ENCODE results near the gene ZBTB45.

The ZBTB45 gene
- long read RNA-seq, donor 1, transcript ZBTB45-202 (3 exons, 2,541 nt), result major isoform, 5 of 5 reads
- long read RNA-seq, donor 1, partial matches to known transcripts, result 0 of 5 reads
- long read RNA-seq, donor 1, other reads (novel, unspliced or antisense), result 0 of 5 reads
- long read RNA-seq, donor 2, partial matches to known transcripts, result 0 of 2 reads
- long read RNA-seq, donor 2, other reads (novel, unspliced or antisense), result 0 of 2 reads
- long read RNA-seq, donor 3, partial matches to known transcripts, result 0 of 1 reads
- long read RNA-seq, donor 3, other reads (novel, unspliced or antisense), result 0 of 1 reads
- long read RNA-seq, donor 4, partial matches to known transcripts, result 0 of 3 reads
- long read RNA-seq, donor 4, other reads (novel, unspliced or antisense), result 0 of 3 reads
- long read RNA-seq, donor 5, transcript ZBTB45-202 (3 exons, 2,541 nt), result major isoform, 9 of 24 reads
- long read RNA-seq, donor 5, partial matches to known transcripts, result 15 of 24 reads
- long read RNA-seq, donor 5, other reads (novel, unspliced or antisense), result 0 of 24 reads
- long read RNA-seq, donor 6, partial matches to known transcripts, result 254 of 276 reads
- long read RNA-seq, donor 6, other reads (novel, unspliced or antisense), result 20 of 276 reads
- long read RNA-seq, donor 7, partial matches to known transcripts, result 488 of 543 reads
- long read RNA-seq, donor 7, other reads (novel, unspliced or antisense), result 53 of 543 reads
- long read RNA-seq, donor 8, partial matches to known transcripts, result 5 of 7 reads
- long read RNA-seq, donor 8, other reads (novel, unspliced or antisense), result 0 of 7 reads

DNA sequence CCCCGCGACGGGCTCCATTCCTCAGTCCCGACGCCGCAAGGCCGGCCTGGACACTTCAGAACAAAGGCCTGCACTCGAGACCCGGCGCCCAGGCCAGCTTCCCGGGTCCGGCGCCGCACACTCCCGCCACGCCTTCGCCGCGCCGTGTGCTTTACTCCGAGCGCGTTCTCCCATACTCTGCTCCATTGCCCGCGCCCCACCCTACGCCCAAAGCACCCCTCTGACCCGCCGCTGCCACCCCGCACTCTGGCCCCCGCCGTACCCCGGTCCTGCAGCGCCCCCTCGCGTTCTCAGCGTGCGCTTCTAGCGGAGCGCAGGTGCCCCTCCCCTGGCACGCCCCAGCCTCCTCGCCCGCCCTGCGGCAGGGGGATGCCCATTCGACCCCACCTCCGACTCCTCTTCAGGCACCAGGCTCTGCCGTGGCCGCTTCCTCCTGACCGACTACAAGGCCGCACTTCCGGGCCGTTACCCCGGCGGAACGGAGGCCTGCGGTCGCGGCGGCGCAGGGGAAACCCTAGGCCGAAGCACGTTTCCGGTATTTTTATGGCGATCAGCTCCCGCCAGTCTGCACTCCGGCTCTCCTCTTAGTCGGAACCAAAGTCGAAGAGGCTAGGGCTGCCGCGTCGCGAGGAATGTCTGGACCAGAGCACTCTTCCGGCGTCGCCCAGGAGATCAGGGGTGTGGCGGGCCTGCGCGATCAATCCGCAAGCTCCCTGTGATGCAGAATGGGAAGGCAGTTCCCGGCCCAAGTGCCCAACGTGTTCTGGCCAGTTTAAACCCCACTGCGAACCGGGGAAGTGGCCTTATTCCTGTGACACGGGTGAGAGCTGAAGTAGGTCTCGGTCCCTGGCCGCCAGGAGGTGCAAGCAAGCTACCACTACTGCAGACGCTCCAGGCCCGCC is at the start of gene ZBTB45:
Gene ZBTB45 (minus strand): TSS at position 456 of the 902 bp plus-strand sequence. CDS start 2,137 bp downstream, outside the sequence.
- peak; percentile 94 for DNase-seq

DNA sequence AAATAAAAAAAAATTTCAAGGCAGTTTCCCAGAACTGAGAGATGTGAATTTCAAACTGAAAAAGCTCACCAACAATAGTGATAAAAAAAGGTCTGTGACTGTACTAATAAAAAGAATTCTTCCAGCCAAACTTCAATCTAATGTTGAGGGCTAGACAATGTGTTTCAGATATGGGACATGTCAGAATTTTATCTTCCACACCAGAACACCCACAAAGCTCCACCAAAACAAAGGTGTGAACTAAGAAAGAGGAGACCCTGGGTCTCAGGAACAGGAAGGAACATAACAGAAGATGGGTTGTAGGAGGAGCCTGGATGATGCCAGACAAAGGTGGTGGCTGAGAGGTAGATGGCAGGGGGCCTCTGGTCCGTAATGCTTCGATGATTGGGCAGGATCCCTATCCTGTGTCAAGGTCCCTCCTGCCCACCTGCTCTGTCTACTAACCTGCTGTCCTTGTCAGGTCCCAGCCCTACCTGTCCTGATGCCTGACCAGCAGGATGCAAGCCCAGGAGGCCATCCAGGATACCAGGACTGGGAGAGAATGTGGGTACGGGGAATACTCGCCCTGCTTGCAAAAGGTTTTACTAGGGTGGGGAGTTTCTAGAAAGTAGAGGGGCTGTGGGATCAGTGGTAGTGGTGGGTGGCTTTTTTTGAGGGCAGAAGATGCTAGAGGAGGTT is 49.0 kb upstream of the ZBTB45 start:
- DNase-seq, result no peak

DNA sequence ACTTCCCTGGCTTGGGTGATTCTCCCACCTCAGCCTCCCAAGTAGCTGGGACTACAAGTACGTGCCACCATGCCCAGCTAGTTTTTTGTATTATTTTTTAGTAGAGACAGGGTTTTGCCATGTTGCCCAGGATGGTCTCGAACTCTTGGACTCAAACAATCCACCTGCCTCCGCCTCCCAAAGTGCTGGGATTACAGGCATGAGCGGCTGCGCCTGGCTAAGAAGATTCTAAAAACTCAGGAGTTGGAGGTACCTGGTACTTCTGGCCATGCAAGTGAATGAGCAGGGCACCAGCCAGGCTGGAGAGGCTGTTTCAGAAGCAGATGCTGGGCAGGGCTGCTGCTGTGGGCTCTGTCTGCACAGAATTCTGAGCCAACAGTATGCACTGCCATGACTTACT is 47.4 kb upstream of the ZBTB45 start:
- DNase-seq, result no peak

DNA sequence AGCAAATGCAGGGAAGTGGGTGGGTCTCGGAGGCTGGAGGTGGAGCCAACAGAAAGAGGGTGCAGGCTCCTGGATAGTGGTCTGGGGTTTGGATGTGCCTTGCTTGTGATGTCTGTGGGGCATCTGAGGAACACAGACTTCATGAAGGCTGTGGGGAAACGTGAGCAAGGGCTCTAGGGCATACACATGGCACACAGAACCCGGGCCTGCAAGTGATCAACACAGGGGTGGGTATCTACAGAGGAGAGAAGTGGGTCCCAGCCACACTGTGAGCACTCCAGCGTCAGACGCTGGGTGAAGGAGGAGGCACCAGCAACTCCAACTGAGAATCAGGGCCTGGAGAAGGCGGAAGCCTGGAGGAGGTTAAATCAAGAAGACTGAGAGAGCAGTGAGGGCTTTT is 44.2 kb upstream of the ZBTB45 start:
- no peak for DNase-seq

DNA sequence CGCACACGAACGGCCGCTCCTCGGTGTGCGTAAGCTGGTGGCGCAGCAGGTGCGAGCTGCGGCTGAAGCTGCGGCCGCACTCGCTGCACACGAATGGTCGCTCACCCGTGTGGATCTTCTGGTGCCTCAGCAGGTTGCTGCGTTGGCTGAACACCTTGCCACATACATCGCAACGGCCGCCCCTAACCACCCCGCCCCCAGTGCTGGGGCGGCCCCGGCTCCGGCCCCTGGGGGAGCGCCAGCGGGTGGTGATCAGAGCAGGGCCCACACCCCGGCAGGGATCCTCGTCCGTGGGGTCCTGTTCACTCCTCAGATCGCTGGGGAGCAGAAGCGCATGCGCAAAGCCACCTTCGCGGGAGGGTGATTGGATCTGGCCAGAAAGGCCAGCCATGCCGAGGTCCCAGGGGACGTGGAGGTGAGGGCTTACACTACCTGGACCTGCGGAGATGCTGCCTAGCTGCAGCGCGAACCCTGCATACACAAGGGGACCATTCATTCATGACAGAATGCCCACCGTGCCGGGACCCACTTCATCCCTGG is 43.5 kb upstream of the ZBTB45 start:
- DNase-seq, result no peak

DNA sequence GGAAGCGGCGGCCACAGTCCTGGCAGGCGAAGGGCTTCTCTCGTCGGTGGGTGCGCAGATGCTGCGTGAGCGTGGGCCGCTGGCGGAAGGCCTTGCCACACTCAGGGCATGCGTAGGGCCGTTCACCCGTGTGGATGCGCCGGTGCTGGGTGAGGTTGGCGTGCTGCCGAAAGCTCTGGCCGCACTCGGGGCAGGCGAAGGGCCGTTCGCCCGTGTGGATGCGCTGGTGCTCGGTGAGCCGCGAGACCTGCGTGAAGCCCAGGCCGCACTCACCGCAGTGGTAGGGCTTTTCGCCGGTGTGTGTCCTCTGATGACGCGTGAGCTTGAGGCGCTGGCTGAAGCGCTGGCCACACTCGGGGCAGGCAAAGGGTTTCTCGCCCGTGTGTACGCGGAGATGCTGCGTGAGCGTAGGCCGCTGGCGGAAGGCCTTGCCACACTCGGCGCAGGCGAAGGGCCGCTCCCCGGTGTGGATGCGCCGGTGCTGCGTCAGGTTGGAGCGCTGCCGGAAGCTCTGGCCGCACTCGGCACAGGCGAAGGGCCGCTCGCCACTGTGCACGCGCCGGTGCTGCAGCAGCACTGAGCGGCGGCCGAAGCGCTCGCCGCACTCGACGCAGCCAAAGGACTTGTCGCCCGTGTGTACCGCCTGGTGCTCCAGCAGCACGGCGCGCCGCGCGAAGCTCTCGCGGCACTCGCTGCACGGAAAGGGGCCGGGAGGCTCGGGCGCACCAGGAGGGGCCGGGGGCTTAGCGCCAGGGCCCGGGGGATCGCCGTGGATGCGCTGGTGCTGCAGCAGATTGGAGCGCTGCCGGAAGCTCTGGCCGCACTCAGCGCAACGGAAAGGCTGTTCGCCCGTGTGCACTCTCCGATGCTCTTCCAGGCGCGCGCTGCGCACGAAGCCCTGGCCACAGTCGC is 42.8 kb upstream of the ZBTB45 start:
- DNase-seq, result peak; percentile 81

DNA sequence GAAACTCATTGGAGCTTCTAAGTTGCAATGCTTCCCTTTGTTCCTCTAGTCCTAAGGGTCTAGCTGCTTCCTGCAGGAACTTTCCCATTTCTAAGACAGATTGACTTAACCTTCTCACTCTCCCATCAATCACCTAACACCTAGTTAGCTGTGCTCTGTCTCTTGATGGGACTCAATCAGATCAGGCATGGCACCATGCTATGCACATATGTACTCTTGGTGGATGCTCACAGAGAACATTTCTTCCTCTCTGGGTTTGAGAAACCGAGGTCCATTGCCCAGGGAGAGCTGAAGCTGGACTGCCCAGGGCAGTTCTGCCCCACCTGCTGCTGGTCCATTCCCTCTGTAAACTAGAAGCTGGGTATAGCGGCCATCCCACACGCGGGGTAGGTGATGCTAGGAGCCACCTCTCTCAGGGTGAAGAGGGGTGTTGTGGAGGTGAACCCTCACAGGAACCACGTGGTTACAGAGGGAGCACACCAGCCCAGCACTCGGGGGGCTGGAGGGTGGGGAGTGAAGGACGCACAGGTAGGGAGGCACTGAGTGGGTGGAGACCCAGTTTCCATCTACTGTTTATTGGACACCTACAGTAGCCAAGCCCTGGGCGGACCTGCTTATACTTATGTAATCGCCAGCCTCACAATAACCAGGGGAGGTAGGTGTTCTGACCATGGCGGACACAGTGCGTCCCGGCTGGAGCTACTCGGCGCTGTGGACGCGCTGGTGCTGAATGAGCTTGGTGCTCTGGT is 41.9 kb upstream of the ZBTB45 start:
- DNase-seq, result no peak

DNA sequence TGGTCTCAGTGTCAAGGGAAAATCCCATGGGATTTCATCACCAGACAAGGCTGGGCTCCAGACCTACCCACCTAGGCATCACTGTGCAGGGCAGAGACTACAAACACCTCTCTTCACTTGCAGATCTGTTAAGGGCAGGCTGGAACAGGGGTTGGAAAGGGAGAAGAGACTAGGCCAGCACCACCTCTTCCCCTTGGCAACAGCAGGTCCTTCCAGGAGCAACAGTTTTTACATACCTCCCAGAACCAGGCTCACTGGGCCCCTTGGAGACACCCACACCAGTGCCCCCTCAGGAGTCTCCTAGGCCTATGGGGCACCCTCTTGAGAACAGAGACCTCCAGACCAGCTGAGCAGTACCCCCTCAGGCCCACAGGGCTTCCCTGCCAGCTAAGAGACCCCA is 41.3 kb upstream of the ZBTB45 start:
- no peak for DNase-seq

DNA sequence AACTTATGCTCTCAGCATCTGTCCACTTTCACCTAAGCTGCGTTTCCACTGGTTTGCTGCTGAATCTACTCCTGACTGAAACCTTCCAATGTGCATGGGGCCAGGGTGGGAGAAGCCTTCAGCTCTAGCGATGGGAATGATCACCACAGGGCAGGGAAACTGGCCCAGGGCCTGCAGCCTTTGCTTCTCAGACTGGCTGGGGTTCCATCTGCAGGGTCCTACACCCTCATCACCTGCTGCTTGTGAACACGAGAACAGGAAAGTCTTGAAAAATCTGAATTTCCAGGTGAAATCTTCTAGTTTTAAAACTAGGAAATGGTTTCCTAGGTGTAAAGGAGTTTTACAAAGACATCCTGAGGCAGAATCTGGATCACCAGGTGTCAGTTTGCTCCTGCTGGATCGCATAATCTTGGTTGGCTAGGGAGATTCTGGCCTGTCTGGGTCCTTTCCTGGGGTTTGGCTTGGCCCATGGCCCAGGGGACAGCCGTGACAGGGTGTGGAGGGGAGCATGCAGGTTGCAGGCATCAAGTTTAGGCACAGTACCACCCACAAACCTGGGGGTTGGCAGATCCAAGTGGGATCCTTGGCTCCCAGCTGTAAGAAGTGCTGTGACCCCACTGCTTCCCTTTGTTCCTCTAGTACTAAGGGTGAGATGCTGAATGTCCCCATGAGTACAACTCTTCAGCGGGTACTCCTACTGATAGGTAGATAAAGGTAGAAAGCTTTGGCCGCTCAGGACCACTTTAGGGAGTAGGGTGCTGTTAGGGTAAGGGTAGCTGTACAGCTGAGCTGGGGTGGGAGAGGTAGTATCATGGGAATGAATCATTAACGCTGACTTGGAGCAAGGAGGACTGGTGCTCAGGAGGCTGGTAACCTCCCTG is 40.6 kb upstream of the ZBTB45 start:
- no peak for DNase-seq

DNA sequence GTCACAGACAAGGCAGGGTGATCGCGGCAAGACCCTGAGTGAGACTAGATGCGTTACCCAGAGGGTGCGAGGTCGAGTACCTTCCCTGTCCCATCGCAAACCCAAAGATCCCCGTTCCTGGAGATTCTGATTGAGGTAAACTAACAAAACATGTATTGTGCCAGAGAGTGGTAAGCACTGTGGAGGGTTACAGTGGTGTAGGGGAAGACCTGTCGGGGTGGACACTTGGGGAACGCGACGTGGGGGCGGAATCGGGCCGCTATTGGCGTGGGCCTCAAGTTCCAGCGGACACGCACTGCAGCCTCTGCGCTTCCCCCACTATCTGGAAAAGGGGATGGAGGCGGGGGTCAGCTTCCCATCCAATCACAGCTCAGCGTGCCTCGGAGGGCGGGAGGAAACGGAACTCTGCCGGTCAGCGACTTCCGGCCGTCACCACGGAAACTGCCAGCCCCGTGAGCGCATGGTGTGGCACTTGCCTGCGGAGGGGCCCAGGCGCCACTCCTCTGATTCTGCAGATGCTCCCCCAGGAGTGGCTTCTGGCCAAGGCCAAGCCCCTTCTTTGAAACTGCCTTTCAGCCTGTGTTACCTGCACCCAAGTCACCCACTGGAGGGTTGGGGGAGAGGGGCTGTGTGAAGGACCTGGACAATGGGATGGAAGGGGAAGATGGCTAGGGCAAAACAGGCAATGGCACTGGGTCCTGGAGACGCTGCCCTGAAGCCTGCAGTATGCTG is 39.8 kb upstream of the ZBTB45 start:
- peak; percentile 93 for DNase-seq

DNA sequence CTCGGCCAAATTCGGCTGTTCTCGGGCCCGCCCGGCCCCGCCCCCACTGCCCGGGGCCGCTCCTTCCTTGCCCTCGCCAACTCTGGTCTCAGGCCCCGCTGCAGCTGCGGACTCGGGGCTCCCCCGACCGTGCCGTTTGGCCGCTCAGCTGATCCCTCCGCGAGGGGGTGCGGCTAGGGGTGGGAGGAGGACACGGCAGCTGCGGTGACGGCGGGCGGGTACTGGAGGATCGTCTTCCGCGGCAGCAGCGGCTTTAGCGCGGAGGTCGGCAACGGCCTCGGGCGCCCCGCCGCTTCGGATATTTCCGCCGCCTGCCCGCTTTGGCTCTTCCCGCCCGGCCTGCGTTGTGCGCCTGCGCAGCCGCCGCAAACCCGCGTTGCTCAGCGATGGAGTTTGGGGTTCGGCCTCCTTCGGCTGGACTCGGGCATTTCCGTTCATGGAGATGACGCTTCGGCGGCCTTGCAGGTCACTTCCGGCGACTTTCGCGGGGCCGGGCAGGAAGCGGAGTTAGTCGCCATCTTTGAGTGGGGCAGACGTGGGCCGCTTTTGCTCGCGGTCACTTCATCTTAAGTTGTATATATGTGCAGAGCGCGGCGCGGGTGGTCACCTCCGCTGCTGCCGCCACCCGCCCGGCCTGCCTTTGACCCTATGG is 39.1 kb upstream of the ZBTB45 start:
- DNase-seq, result peak; percentile 99

DNA sequence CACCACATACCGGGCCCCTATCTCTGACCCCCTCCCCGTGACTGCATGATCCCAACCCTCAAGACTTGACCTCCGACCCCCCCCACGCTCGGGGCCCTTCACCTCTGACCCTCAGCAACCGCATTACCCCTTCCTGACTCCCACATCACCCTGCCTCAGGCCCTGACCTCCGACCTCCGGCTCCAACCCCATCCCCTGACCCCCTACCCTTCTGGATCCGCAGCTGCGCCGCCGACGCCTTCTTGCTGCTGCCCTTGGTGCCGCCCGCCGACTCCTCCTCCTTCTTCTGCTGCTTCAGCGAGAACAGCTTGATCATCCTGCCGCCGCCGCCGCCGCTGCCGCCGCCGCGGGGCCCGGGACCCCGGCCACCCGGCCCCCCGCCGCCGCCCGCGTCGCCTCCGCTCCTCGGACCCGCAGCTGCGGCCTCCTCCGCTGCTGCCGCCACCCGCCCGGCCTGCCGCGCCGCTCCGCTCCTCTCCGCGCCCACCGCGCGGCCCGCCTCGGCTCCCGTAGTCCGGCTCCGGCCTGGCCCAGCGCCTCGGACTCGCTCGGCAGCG is 38.5 kb upstream of the ZBTB45 start, which contains the start of gene UBE2M:
Gene UBE2M (minus strand): TSS at position 546 of the 557 bp plus-strand sequence. CDS start 230 bp downstream, at position 316.
- DNase-seq, result no peak

DNA sequence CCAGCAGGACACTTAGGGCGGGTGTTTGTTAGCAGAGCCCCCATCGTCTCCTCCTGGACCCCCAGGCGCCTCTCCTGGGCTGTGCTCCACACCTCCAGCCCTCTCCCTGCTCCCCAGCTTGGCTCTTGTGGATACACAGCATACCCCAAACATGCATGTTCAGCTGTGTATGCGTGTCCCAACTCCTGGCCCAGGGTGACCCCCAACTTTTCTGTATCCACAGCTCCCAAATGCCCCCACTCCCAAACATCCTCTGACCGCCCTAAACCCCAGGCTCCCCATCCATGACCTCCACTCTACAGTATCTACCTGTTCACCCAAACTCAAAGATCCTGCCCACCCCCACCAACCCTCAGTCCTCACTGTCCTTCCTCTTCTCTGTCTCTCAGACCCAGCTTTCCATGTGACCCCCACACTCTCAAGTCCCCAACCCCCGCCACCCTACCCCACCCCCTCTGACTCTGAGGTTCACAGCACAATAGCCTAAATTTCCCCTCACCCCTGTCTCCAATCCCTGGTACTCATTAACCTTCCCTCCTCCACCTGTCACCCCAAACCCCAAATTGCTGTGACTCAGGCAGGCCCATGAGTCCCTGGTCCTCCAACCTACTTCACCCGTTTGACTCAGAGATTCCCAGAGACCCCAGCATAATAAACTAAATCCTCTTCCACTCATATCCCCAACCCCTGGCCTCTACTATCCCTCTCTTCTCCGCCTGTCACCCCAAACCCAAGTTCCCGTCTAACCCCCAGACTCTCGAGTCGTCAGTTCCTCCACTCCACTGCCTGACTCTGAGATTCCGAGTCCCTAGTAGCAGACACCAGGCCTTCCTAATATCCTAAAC is 37.8 kb upstream of the ZBTB45 start:
- DNase-seq, result no peak

DNA sequence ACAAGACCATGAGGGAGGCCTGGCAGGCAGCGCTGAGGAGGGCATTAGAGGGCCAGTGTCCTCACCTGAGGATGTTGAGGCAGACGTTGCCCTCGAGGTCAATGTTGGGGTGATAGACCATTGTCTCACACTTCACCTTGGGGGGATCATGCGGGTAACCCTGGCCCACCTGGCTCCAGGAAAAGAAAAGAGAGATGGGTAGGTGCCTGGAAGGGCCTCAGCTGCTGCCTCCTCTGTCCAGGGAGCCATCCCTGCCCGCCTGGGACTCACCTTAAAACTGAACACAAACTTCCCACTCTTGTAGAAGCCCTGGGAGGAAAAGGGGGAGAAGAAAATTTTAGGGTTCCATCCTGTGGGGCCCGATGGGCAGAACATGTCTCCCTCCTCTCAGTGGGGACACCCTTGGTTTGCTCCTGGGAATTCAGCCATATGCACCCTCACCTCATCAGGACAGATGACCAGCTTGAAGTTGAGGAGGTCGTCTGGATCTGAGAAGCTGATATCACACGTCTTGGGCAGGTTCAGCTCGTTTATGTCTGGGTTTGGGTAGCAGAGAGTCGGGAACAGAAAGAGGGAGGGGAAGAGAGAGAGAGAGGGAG is 37.1 kb upstream of the ZBTB45 start:
- no peak for DNase-seq

DNA sequence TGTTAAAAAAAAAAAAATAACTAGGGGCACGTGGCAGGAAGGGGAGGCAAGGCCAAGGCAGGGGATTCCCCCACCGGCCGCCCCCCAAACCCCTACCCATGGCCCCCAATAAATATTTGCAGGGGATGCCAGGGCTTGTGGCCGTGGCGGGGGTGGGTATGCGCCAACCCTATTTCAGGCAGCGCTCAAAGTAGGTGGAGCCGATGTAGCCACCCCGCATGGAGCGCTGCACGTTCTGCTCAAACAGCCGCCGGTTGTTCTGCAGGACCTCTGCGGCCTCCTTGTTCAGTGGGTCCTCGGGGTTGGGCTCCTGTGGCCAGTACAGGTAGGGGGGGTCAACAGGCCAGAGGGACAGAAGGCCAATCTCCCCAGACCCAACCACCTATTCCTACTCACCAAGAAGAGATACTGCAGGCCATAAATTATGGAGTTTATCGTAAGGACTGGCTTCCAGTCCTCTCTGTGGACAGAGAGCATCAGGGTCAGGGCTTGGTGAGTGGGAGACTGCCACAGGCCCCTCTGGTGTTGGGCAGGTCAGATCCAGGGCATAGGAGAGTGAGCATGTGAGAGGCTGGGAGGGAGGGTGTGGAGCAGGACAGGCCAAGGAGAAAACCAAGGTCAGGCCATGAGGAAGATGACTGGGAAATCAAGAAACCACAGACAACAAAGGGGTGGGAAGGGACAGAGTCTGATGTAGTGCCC is 36.5 kb upstream of the ZBTB45 start:
- DNase-seq, result no peak
